WTC11 (cell line): ENCODE results near the gene RSBN1L. TPM values are rescaled to one million over a fixed set of nuclear protein-coding genes. Genes with fewer than 3 reads are reported as not detected.
A peak's percentile ranks its signal among the peaks of the same experiment; 100 is the strongest.

Experiments used
- ATAC-seq: fragments of 200-7000 bp; cut with Tn5 transposase; 2 replicates; pipeline ENCODE4 v1.10.0; 2021; ENCODE audit warnings: mild to moderate bottlenecking, moderate library complexity
- CTCF ChIA-PET: fragments of 300-600 bp; sonication (Branson Sonifier 250); formaldehyde crosslinking; loops from one replicate; lab custom pipeline; 2021; ENCODE audit warnings: antibody characterized with exemption; lab: Charles Lee
- POLR2A ChIA-PET: fragments of 350-600 bp; sonication (Branson Sonifier 250); formaldehyde crosslinking; loops from one replicate; lab custom pipeline; 2021; ENCODE audit warnings: antibody characterized with exemption; lab: Charles Lee
- DNase-seq: peaks from one replicate; pipeline ENCODE4 v3.0.0; 2021; ENCODE audit warnings: low spot score
- H3K27ac Mint-ChIP-seq: 2 replicates; pipeline ENCODE4 v1.8.0; 2021; ENCODE audit warnings: mixed read lengths
- H3K27me3 Mint-ChIP-seq: 2 replicates; pipeline ENCODE4 v1.8.0; 2021; ENCODE audit warnings: low read depth, mild to moderate bottlenecking, moderate library complexity, mixed read lengths
- H3K36me3 Mint-ChIP-seq: 2 replicates; pipeline ENCODE4 v1.8.0; 2021; ENCODE audit warnings: mixed read lengths
- H3K4me1 Mint-ChIP-seq: 2 replicates; pipeline ENCODE4 v1.8.0; 2022; ENCODE audit warnings: mixed read lengths
- H3K4me3 Mint-ChIP-seq: 2 replicates; pipeline ENCODE4 v1.8.0; 2021; ENCODE audit warnings: mild to moderate bottlenecking, moderate library complexity, mixed read lengths
- H3K9me3 Mint-ChIP-seq: 2 replicates; pipeline ENCODE4 v1.8.0; 2021; ENCODE audit warnings: mixed read lengths
- CREM ChIP-seq: sonication (generic); formaldehyde crosslinking; IDR thresholded peaks from 2 replicates; pipeline ENCODE4 v1.8.1; 2022; ENCODE audit warnings: mild to moderate bottlenecking, missing genetic modification reagents, moderate library complexity
- FOXK1 ChIP-seq: sonication (generic); formaldehyde crosslinking; IDR thresholded peaks from 2 replicates; pipeline ENCODE4 v1.8.0; 2022; ENCODE audit warnings: mild to moderate bottlenecking, moderate library complexity, missing genetic modification reagents
- IRF2 ChIP-seq: sonication (generic); formaldehyde crosslinking; IDR thresholded peaks from 2 replicates; pipeline ENCODE4 v1.8.0; 2022; ENCODE audit warnings: low read depth, missing genetic modification reagents, borderline replicate concordance
- NFYB ChIP-seq: sonication (generic); formaldehyde crosslinking; conservative IDR thresholded peaks from 2 replicates; pipeline ENCODE4 v1.8.0; 2022; ENCODE audit warnings: low read depth, missing genetic modification reagents
- OVOL2 ChIP-seq: fragments of 250-450 bp; sonication (Bioruptor Pico); IDR thresholded peaks from 2 replicates; pipeline ENCODE4 v1.9.0; 2021; ENCODE audit warnings: mild to moderate bottlenecking, borderline replicate concordance
- SMAD3 ChIP-seq: sonication (generic); formaldehyde crosslinking; IDR thresholded peaks from 2 replicates; pipeline ENCODE4 v1.8.0; 2022; ENCODE audit warnings: missing genetic modification reagents, mild to moderate bottlenecking, borderline replicate concordance
- SOX15 ChIP-seq: fragments of 250-450 bp; sonication (Bioruptor Pico); IDR thresholded peaks from 2 replicates; pipeline ENCODE4 v1.9.0; 2021; ENCODE audit warnings: mild to moderate bottlenecking
- TCF7 ChIP-seq: sonication (generic); formaldehyde crosslinking; IDR thresholded peaks from 2 replicates; pipeline ENCODE4 v1.8.0; 2022; ENCODE audit warnings: mild to moderate bottlenecking, low read depth, missing genetic modification reagents, moderate library complexity
- ZNF138 ChIP-seq: sonication (generic); formaldehyde crosslinking; conservative IDR thresholded peaks from 2 replicates; pipeline ENCODE4 v1.8.1; 2022; ENCODE audit warnings: mild to moderate bottlenecking, moderate library complexity, missing genetic modification reagents
- ZNF232 ChIP-seq: sonication (generic); formaldehyde crosslinking; IDR thresholded peaks from 2 replicates; pipeline ENCODE4 v1.8.0; 2022; ENCODE audit warnings: mild to moderate bottlenecking, missing genetic modification reagents
- ZNF396 ChIP-seq: fragments of 250-450 bp; sonication (Bioruptor Pico); IDR thresholded peaks from 2 replicates; pipeline ENCODE4 v1.8.0; 2021; ENCODE audit warnings: mild to moderate bottlenecking, moderate library complexity, borderline replicate concordance
- ZNF671 ChIP-seq: fragments of 250-450 bp; sonication (Bioruptor Pico); IDR thresholded peaks from 2 replicates; pipeline ENCODE4 v1.8.0; 2021; ENCODE audit warnings: mild to moderate bottlenecking
- total RNA-seq: library from RNA; stranded (reverse); gene quantifications from 3 replicates; pipeline ENCODE4 v1.2.3, GENCODE V29; 2021
- TF ChIP-seq, protein P1 (sequence below): sonication (generic); formaldehyde crosslinking; IDR thresholded peaks from 2 replicates; pipeline ENCODE4 v1.8.1; 2022; ENCODE audit warnings: mild to moderate bottlenecking, missing genetic modification reagents, moderate library complexity, borderline replicate concordance
- TF ChIP-seq, protein P2 (sequence below): sonication (generic); formaldehyde crosslinking; IDR thresholded peaks from 2 replicates; pipeline ENCODE4 v1.8.1; 2022; ENCODE audit warnings: mild to moderate bottlenecking, moderate library complexity, missing genetic modification reagents
- TF ChIP-seq, protein P3 (sequence below): sonication (generic); formaldehyde crosslinking; IDR thresholded peaks from 2 replicates; pipeline ENCODE4 v1.8.1; 2022; ENCODE audit warnings: missing genetic modification reagents, borderline replicate concordance
- TF ChIP-seq, protein P4 (sequence below): fragments of 250-450 bp; sonication (Bioruptor Pico); IDR thresholded peaks from 2 replicates; pipeline ENCODE4 v1.9.0; 2021; ENCODE audit warnings: moderate library complexity, mild to moderate bottlenecking, inconsistent platforms, borderline replicate concordance
- TF ChIP-seq, protein P5 (sequence below): sonication (generic); formaldehyde crosslinking; IDR thresholded peaks from 2 replicates; pipeline ENCODE4 v1.8.1; 2023; ENCODE audit warnings: mild to moderate bottlenecking, missing genetic modification reagents
- TF ChIP-seq, protein P6 (sequence below): sonication (generic); formaldehyde crosslinking; IDR thresholded peaks from 2 replicates; pipeline ENCODE4 v1.8.1; 2023; ENCODE audit warnings: mild to moderate bottlenecking, missing genetic modification reagents, moderate library complexity
- TF ChIP-seq, protein P7 (sequence below): fragments of 200-600 bp; IDR thresholded peaks from 2 replicates; pipeline ENCODE4 v1.8.0; 2022; ENCODE audit warnings: antibody characterized with exemption
- TF ChIP-seq, protein P8 (sequence below): sonication (generic); formaldehyde crosslinking; IDR thresholded peaks from 2 replicates; pipeline ENCODE4 v1.8.0; 2022; ENCODE audit warnings: mild to moderate bottlenecking, missing genetic modification reagents

The RSBN1L gene
- total RNA-seq, 1 experiment from 2014 or later: 16.8 TPM

DNA sequence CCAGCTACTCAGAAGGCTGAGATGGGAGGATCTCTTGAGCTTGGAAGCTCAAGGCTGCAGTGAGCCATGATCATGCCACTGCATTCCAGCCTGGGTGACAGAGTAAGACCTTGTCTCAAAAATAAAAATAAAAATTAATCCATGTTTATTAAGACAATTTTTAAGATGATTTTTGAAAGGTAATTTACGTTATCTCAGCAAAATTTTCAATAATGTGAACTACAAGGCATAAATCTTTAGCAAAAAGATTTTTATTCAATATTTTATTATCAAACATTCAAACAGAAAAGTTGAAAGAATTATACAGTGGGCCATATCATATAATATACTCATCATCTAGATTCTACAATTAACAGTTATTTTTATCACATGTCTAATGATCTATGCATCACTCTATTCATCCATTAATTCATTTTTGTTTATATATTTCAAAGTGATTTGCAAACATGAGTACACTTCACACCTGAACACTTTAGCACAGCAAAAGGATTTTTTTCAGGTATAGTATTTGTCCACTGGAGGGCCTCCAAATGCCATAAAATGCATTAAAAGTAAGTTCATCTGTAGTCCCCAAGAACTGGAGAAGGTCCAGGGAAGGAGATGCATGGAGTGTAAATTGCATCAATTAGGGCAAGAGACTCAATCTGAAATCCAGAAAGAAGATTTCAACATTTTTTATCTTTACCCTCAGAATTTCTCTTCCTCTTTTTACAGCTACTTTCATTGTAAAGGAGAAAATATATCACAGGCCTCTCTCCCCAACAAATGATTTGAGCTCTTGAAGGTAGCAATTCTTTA, 38.6 kb upstream of the RSBN1L start (continued):
- TF ChIP-seq, protein P1, sequence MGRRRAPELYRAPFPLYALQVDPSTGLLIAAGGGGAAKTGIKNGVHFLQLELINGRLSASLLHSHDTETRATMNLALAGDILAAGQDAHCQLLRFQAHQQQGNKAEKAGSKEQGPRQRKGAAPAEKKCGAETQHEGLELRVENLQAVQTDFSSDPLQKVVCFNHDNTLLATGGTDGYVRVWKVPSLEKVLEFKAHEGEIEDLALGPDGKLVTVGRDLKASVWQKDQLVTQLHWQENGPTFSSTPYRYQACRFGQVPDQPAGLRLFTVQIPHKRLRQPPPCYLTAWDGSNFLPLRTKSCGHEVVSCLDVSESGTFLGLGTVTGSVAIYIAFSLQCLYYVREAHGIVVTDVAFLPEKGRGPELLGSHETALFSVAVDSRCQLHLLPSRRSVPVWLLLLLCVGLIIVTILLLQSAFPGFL: no peak
- TF ChIP-seq NFYB (CRISPR knock-in tag) (no peak), OVOL2 (no peak), CREM (no peak), IRF2 (CRISPR knock-in tag) (no peak), ZNF232 (no peak)
- TF ChIP-seq, protein P2, sequence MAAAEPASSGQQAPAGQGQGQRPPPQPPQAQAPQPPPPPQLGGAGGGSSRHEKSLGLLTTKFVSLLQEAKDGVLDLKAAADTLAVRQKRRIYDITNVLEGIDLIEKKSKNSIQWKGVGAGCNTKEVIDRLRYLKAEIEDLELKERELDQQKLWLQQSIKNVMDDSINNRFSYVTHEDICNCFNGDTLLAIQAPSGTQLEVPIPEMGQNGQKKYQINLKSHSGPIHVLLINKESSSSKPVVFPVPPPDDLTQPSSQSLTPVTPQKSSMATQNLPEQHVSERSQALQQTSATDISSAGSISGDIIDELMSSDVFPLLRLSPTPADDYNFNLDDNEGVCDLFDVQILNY: no peak
- TF ChIP-seq, all 79 proteins: peak for 0

DNA sequence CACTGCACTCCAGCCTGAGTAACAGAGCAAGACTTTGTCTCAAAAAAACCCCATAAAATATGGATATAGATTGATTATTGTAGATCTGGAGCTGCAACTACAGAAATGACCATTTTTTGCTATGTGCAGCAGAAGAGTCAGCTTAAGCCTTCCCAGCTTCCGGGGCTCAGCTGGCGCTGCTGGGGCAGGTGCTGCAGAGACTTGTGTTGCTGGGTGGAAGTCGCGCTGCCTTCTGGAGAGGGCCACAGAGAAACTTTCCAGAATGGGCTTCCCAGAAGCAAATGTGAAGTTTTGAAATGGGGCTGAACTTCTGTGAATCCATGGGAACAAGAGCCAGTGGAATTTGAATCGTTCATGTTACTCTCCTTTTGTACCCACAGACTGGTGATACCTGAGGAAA, 37.3 kb upstream of the RSBN1L start:
- ChIA-PET POLR2A (interaction anchor here (0.7 kb wide), 1 partner anchor 36 kb away, joined by 3 read pairs; no protein-coding TSS in a partner anchor), CTCF (interaction anchor here (0.6 to 1.3 kb wide), 4 partner anchors 7 to 101 kb away, joined by 3 to 5 read pairs (median 4); no protein-coding TSS in a partner anchor)
- Mint-ChIP-seq H3K27ac (0 out of 2 replicates have a peak overlapping the region, but pooled peaks have one; percentile 49), H3K4me1 (no peaks in the 10 kb centered on the region), H3K27me3 (no peaks in the 10 kb centered on the region), H3K4me3 (no peak overlapping the region), H3K9me3 (no peaks in the 10 kb centered on the region), H3K36me3 (peaks cover 16% of the 10 kb centered on the region)
- ATAC-seq (no peak), DNase-seq (no peak)
- TF ChIP-seq, protein P3, sequence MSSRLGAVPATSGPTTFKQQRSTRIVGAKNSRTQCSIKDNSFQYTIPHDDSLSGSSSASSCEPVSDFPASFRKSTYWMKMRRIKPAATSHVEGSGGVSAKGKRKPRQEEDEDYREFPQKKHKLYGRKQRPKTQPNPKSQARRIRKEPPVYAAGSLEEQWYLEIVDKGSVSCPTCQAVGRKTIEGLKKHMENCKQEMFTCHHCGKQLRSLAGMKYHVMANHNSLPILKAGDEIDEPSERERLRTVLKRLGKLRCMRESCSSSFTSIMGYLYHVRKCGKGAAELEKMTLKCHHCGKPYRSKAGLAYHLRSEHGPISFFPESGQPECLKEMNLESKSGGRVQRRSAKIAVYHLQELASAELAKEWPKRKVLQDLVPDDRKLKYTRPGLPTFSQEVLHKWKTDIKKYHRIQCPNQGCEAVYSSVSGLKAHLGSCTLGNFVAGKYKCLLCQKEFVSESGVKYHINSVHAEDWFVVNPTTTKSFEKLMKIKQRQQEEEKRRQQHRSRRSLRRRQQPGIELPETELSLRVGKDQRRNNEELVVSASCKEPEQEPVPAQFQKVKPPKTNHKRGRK (CRISPR knock-in tag): no peak

DNA sequence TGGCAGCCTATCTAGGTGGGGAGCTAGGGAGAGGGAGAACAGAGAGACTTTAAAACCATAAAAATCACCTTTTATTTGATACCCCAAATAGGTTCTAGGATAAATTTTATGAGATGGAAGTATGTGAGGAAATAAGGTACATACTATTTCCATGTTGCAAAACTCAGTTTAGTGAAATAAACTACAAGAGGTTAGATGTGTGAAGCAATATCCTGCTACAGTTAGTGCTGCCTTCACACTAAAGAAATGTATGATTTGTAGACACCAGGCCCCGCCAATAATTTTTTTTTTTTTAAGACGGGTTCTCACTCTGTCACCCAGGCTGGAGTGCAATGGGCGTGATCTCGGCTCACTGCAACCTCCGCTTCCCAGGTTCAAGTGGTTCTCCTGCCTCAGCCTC, 34.4 kb upstream of the RSBN1L start:
- no peak for ATAC-seq
- H3K4me3 Mint-ChIP-seq: no peak overlapping the region
- TF ChIP-seq CREM: no peak
- TF ChIP-seq, all 79 proteins: peak for 0
- ChIA-PET POLR2A (no interaction called here), CTCF (no interaction called here)
- Mint-ChIP-seq H3K27me3 (no peaks in the 10 kb centered on the region), H3K9me3 (no peaks in the 10 kb centered on the region), H3K36me3 (peaks cover 6% of the 10 kb centered on the region; the same call in 1 of the 2 replicates), H3K4me1 (no peaks in the 10 kb centered on the region), H3K27ac (no peak overlapping the region)
- DNase-seq: no peak

DNA sequence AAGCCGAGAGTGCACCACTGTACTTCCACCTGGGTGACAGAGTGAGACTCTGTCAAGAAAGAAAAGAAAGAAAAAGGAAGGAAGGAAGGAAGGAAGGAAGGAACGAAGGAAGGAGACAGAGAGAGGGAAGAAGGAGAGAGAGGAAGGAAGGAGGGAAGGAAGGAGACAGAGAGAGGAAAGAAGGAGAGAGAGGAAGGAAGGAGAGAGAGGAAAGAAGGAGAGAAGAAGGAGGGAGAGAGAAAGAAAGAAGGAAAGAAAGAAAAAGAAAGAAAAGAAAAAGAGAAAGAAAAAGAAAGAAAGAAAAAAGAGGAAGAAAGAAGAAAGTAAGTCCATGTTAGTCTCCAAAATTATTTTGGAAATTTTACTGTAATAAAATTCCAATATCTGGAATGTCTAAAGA, 33.4 kb upstream of the RSBN1L start:
- CTCF ChIA-PET: no interaction called here
- Mint-ChIP-seq H3K27me3 (no peaks in the 10 kb centered on the region), H3K4me1 (peaks cover 2% of the 10 kb centered on the region; the same call in 1 of the 2 replicates), H3K4me3 (no peak overlapping the region)
- no peak for TF ChIP-seq ZNF396 (CRISPR knock-in tag)
- no peak for TF ChIP-seq SMAD3 (CRISPR knock-in tag)
- TF ChIP-seq, protein P4, sequence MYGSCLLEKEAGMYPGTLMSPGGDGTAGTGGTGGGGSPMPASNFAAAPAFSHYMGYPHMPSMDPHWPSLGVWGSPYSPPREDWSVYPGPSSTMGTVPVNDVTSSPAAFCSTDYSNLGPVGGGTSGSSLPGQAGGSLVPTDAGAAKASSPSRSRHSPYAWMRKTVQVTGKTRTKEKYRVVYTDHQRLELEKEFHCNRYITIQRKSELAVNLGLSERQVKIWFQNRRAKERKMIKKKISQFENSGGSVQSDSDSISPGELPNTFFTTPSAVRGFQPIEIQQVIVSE: no peak
- no peak for TF ChIP-seq SOX15
- no peak for TF ChIP-seq ZNF138 (CRISPR knock-in tag)
- TF ChIP-seq ZNF671 (CRISPR knock-in tag): no peak
- TF ChIP-seq, protein P5, sequence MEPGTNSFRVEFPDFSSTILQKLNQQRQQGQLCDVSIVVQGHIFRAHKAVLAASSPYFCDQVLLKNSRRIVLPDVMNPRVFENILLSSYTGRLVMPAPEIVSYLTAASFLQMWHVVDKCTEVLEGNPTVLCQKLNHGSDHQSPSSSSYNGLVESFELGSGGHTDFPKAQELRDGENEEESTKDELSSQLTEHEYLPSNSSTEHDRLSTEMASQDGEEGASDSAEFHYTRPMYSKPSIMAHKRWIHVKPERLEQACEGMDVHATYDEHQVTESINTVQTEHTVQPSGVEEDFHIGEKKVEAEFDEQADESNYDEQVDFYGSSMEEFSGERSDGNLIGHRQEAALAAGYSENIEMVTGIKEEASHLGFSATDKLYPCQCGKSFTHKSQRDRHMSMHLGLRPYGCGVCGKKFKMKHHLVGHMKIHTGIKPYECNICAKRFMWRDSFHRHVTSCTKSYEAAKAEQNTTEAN: no peak
- TF ChIP-seq, protein P6, sequence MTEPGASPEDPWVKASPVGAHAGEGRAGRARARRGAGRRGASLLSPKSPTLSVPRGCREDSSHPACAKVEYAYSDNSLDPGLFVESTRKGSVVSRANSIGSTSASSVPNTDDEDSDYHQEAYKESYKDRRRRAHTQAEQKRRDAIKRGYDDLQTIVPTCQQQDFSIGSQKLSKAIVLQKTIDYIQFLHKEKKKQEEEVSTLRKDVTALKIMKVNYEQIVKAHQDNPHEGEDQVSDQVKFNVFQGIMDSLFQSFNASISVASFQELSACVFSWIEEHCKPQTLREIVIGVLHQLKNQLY: no peak
- TF ChIP-seq, protein P7, sequence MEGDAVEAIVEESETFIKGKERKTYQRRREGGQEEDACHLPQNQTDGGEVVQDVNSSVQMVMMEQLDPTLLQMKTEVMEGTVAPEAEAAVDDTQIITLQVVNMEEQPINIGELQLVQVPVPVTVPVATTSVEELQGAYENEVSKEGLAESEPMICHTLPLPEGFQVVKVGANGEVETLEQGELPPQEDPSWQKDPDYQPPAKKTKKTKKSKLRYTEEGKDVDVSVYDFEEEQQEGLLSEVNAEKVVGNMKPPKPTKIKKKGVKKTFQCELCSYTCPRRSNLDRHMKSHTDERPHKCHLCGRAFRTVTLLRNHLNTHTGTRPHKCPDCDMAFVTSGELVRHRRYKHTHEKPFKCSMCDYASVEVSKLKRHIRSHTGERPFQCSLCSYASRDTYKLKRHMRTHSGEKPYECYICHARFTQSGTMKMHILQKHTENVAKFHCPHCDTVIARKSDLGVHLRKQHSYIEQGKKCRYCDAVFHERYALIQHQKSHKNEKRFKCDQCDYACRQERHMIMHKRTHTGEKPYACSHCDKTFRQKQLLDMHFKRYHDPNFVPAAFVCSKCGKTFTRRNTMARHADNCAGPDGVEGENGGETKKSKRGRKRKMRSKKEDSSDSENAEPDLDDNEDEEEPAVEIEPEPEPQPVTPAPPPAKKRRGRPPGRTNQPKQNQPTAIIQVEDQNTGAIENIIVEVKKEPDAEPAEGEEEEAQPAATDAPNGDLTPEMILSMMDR: no peak
- no peak for TF ChIP-seq TCF7 (CRISPR knock-in tag)
- TF ChIP-seq, protein P8, sequence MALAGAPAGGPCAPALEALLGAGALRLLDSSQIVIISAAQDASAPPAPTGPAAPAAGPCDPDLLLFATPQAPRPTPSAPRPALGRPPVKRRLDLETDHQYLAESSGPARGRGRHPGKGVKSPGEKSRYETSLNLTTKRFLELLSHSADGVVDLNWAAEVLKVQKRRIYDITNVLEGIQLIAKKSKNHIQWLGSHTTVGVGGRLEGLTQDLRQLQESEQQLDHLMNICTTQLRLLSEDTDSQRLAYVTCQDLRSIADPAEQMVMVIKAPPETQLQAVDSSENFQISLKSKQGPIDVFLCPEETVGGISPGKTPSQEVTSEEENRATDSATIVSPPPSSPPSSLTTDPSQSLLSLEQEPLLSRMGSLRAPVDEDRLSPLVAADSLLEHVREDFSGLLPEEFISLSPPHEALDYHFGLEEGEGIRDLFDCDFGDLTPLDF (CRISPR knock-in tag): no peak
- TF ChIP-seq FOXK1 (CRISPR knock-in tag): no peak
- TF ChIP-seq, all 79 proteins: peak for 0
- Mint-ChIP-seq H3K9me3 (no peaks in the 10 kb centered on the region), H3K36me3 (0 out of 2 replicates have a peak, but pooled peaks cover 5% of the 10 kb centered on the region), H3K27ac (peak overlapping the region; percentile 82; the same call in 1 of the 2 replicates)
- ATAC-seq (no peak), DNase-seq (no peak)
- POLR2A ChIA-PET: no interaction called here
